ENCODE results near the gene FOXRED1.

GRCh38 chr11:126282361-126282735 lies 13.4 kb downstream of the FOXRED1 start:
- TF ChIP-seq, protein P1, sequence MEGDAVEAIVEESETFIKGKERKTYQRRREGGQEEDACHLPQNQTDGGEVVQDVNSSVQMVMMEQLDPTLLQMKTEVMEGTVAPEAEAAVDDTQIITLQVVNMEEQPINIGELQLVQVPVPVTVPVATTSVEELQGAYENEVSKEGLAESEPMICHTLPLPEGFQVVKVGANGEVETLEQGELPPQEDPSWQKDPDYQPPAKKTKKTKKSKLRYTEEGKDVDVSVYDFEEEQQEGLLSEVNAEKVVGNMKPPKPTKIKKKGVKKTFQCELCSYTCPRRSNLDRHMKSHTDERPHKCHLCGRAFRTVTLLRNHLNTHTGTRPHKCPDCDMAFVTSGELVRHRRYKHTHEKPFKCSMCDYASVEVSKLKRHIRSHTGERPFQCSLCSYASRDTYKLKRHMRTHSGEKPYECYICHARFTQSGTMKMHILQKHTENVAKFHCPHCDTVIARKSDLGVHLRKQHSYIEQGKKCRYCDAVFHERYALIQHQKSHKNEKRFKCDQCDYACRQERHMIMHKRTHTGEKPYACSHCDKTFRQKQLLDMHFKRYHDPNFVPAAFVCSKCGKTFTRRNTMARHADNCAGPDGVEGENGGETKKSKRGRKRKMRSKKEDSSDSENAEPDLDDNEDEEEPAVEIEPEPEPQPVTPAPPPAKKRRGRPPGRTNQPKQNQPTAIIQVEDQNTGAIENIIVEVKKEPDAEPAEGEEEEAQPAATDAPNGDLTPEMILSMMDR (IDR thresholded peaks at IDR 0.05), result no peak
- TF ChIP-seq POLR2A (IDR thresholded peaks at IDR 0.05), result no peak

Measured in body of pancreas (tissue), 4 donors.